ENCODE data around the gene STUB1. TPM values are rescaled to one million over a fixed set of nuclear protein-coding genes. Genes with fewer than 3 reads are reported as not detected.

STUB1 gene
- total and polyA plus RNA-seq, 12 donors = 121 to 339 (median 190) TPM

GRCh38 chr16:718922-719321, 38.7 kb downstream of the STUB1 start:
- intact Hi-C loops (cut with DNase I) = loop anchor here in 1 of 2 donors (10.0 kb wide), 1 partner anchor 336 kb away; no protein-coding TSS in a partner anchor

GRCh38 chr16:719815-720446, 39.7 kb downstream of the STUB1 start:
- DNase-seq = peak in 1 of 7 donors; percentile 59
- TF ChIP-seq, protein P1, sequence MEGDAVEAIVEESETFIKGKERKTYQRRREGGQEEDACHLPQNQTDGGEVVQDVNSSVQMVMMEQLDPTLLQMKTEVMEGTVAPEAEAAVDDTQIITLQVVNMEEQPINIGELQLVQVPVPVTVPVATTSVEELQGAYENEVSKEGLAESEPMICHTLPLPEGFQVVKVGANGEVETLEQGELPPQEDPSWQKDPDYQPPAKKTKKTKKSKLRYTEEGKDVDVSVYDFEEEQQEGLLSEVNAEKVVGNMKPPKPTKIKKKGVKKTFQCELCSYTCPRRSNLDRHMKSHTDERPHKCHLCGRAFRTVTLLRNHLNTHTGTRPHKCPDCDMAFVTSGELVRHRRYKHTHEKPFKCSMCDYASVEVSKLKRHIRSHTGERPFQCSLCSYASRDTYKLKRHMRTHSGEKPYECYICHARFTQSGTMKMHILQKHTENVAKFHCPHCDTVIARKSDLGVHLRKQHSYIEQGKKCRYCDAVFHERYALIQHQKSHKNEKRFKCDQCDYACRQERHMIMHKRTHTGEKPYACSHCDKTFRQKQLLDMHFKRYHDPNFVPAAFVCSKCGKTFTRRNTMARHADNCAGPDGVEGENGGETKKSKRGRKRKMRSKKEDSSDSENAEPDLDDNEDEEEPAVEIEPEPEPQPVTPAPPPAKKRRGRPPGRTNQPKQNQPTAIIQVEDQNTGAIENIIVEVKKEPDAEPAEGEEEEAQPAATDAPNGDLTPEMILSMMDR (IDR thresholded peaks at IDR 0.05) = no peak
- Histone ChIP-seq H3K4me1 (replicated peaks in 1 of 2) (peaks cover 24 to 30% of the 10 kb centered on the region in 2 donors), H3K36me3 (replicated peaks in 1 of 2) (no peaks in the 10 kb centered on the region), H3K27me3 (no peaks in the 10 kb centered on the region), H3K9me3 (replicated peaks in 1 of 3) (no peaks in the 10 kb centered on the region), H3K4me3 (peak overlapping the region in 2 of 4 donors; percentile 42 to 88), H3K27ac (peak overlapping the region in 4 of 5 donors; percentile 89 to 95 (median 90))
- intact Hi-C loops (cut with DNase I) = loop anchor here in 1 of 2 donors (10.0 kb wide), 1 partner anchor 335 kb away; no protein-coding TSS in a partner anchor
- WGBS, 4 donors = 11 to 13% (median 13%) methylated on average over 11 to 16 of the region's 16 CpGs

More at GRCh38 chr16:718922-719321, 38.7 kb downstream of the STUB1 start:
- peaks cover 29 to 37% of the 10 kb centered on the region in 2 donors for H3K4me1 ChIP-seq (replicated peaks in 1 of 2)
- H3K4me3 ChIP-seq = no peak overlapping the region
- H3K27ac ChIP-seq = no peak overlapping the region
- DNase-seq = no peak
- H3K36me3 ChIP-seq (replicated peaks in 1 of 2) = no peaks in the 10 kb centered on the region
- WGBS, 4 donors = 71 to 86% (median 81%) methylated on average over 5 to 6 of the region's 6 CpGs
- no peak for TF ChIP-seq POLR2A (IDR thresholded peaks at IDR 0.05)
- TF ChIP-seq, protein P1 (IDR thresholded peaks at IDR 0.05) = no peak
- no peaks in the 10 kb centered on the region for H3K27me3 ChIP-seq
- H3K9me3 ChIP-seq (replicated peaks in 1 of 3) = no peaks in the 10 kb centered on the region

DNA sequence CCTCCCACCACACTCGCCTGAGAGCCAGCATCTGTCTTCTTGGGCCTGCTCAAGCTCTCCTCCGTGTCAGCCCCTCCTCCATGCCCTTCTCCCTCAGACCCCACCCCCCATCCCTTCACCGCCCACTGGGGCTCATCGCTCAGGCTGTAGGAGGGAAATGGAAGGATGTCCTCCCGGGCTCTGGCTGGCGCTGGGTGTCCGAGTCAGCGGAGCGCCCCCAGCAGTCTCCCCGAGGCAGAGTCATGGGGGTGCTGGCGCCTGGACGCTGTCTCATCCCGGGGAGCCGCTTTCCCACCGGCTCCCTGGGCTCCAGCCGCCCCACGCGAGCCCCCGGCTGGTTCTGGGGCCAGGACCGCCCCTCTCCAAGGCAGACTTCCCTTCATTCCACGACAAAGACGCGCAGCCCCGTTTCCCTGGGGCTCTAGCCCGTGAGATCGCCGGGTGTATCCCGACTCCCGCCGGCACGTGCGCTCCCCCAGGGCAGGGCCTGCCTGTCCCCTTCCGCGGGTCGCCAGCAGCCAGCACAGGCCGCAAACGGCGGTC, 40.3 kb downstream of the STUB1 start:
- peak in 5 of 7 donors; percentile 44 to 74 (median 62) for DNase-seq
- H3K4me3 ChIP-seq = peak overlapping the region; percentile 35 to 88 (median 62)
- no peaks in the 10 kb centered on the region for H3K9me3 ChIP-seq (replicated peaks in 1 of 3)
- 0% methylated on average over 2 to 38 of the region's 38 CpGs for WGBS, 4 donors
- intact Hi-C loops (cut with DNase I) = no loop called here
- H3K27ac ChIP-seq = peak overlapping the region; percentile 82 to 95 (median 90)
- no peak for TF ChIP-seq POLR2A (IDR thresholded peaks at IDR 0.05)
- TF ChIP-seq, protein P1 (IDR thresholded peaks at IDR 0.05) = peak in 1 of 6 experiments; percentile 2
- no peaks in the 10 kb centered on the region for H3K27me3 ChIP-seq
- H3K4me1 ChIP-seq (replicated peaks in 1 of 2) = peaks cover 24 to 30% of the 10 kb centered on the region in 2 donors
- no peaks in the 10 kb centered on the region for H3K36me3 ChIP-seq (replicated peaks in 1 of 2)

GRCh38 chr16:720990-721764, 41.0 kb downstream of the STUB1 start, which contains the start of gene ANTKMT:
TSS of gene ANTKMT (plus strand) at chr16:721146. CDS start at chr16:721275, 129 bp downstream.
- H3K9me3 ChIP-seq (replicated peaks in 1 of 3) = no peaks in the 10 kb centered on the region
- DNase-seq = peak; percentile 84 to 91 (median 86)
- intact Hi-C loops (cut with DNase I) = no loop called here
- WGBS, 4 donors = 6 to 7% (median 7%) methylated on average over 21 to 106 of the region's 106 CpGs; no CpG with 5 or more reads in 1 of the 4 donors
- H3K4me3 ChIP-seq = peak within 1 kb of the TSS; percentile 35 to 88 (median 62)
- H3K27me3 ChIP-seq = no peaks in the 10 kb centered on the region
- H3K27ac ChIP-seq = peak within 1 kb of the TSS; percentile 82 to 95 (median 90)
- no peaks in the 10 kb centered on the region for H3K36me3 ChIP-seq (replicated peaks in 1 of 2)
- TF ChIP-seq POLR2A (IDR thresholded peaks at IDR 0.05) = peak; percentile 84 to 89
- TF ChIP-seq, protein P1 (IDR thresholded peaks at IDR 0.05) = peak in 3 of 6 experiments; percentile 9 to 19 (median 11)
- peaks cover 17 to 25% of the 10 kb centered on the region in 2 donors for H3K4me1 ChIP-seq (replicated peaks in 1 of 2)

All from adrenal gland (tissue), 12 donors.